ENCODE data around the gene ZPBP. TPM values are rescaled to one million over a fixed set of nuclear protein-coding genes. Genes with fewer than 3 reads are reported as not detected.

Gene ZPBP
- total RNA-seq, 6 experiments from 2014 or later, result not detected

GRCh38 chr7:50037086-50037485 is 56.0 kb downstream of the ZPBP start:
- intact Hi-C loops (cut with DNase I), result no loop called here
- no peak overlapping the region for H3K27ac ChIP-seq
- WGBS (ENCODE audit: insufficient coverage, low coverage, low lambda C conversion rate, missing lambda C conversion rate), result 61% methylated on average over 2 of the region's 2 CpGs
- H3K9me3 ChIP-seq, result no peaks in the 10 kb centered on the region
- DNase-seq, result no peak
- no peaks in the 10 kb centered on the region for H3K4me1 ChIP-seq
- no peaks in the 10 kb centered on the region for H3K27me3 ChIP-seq
- H3K36me3 ChIP-seq, result no peaks in the 10 kb centered on the region
- TF ChIP-seq POLR2A (IDR thresholded peaks at IDR 0.05) (no peak), CTCF (IDR thresholded peaks at IDR 0.05) (no peak)
- ATAC-seq, result no peak
- H3K4me3 ChIP-seq, result no peak overlapping the region

GRCh38 chr7:50022991-50023390 is 70.1 kb downstream of the ZPBP start:
- Histone ChIP-seq H3K36me3 (no peaks in the 10 kb centered on the region), H3K9me3 (no peaks in the 10 kb centered on the region), H3K4me3 (no peak overlapping the region), H3K27ac (no peak overlapping the region), H3K4me1 (no peaks in the 10 kb centered on the region), H3K27me3 (no peaks in the 10 kb centered on the region)
- intact Hi-C loops (cut with DNase I), result no loop called here
- WGBS (ENCODE audit: insufficient coverage, low coverage, low lambda C conversion rate, missing lambda C conversion rate), result 53% methylated on average over 4 of the region's 4 CpGs
- ATAC-seq (no peak), DNase-seq (no peak)
- TF ChIP-seq CTCF (IDR thresholded peaks at IDR 0.05) (no peak), POLR2A (IDR thresholded peaks at IDR 0.05) (no peak)

- intact Hi-C loops (cut with DNase I), result no loop called here
- WGBS (ENCODE audit: insufficient coverage, low coverage, low lambda C conversion rate, missing lambda C conversion rate), result 47% methylated on average over 3 of the region's 3 CpGs
Measured at GRCh38 chr7:50022451-50022850, 70.6 kb downstream of the ZPBP start.

GRCh38 chr7:49995681-49996080 is 97.4 kb downstream of the ZPBP start:
- no peak for TF ChIP-seq CTCF (IDR thresholded peaks at IDR 0.05)
- no peak for TF ChIP-seq POLR2A (IDR thresholded peaks at IDR 0.05)
- Histone ChIP-seq H3K27ac (no peak overlapping the region), H3K4me3 (no peak overlapping the region), H3K4me1 (no peaks in the 10 kb centered on the region), H3K27me3 (no peaks in the 10 kb centered on the region), H3K9me3 (no peaks in the 10 kb centered on the region), H3K36me3 (no peaks in the 10 kb centered on the region)
- DNase-seq (no peak), ATAC-seq (no peak)
- WGBS (ENCODE audit: insufficient coverage, low coverage, low lambda C conversion rate, missing lambda C conversion rate), result 51% methylated on average over 6 of the region's 6 CpGs
- intact Hi-C loops (cut with DNase I), result no loop called here

More at GRCh38 chr7:50022451-50022850, 70.6 kb downstream of the ZPBP start:
- no peak overlapping the region for H3K4me3 ChIP-seq
- H3K9me3 ChIP-seq, result no peaks in the 10 kb centered on the region
- H3K36me3 ChIP-seq, result no peaks in the 10 kb centered on the region
- H3K27ac ChIP-seq, result no peak overlapping the region
- no peak for DNase-seq
- ATAC-seq, result no peak
- H3K4me1 ChIP-seq, result no peaks in the 10 kb centered on the region
- TF ChIP-seq POLR2A (IDR thresholded peaks at IDR 0.05), result no peak
- TF ChIP-seq CTCF (IDR thresholded peaks at IDR 0.05), result no peak
- H3K27me3 ChIP-seq, result no peaks in the 10 kb centered on the region

- TF ChIP-seq POLR2A (IDR thresholded peaks at IDR 0.05) (no peak), CTCF (IDR thresholded peaks at IDR 0.05) (no peak)
- ATAC-seq (no peak), DNase-seq (no peak)
- Histone ChIP-seq H3K4me1 (no peaks in the 10 kb centered on the region), H3K36me3 (no peaks in the 10 kb centered on the region), H3K27ac (no peak overlapping the region), H3K9me3 (no peaks in the 10 kb centered on the region), H3K27me3 (no peaks in the 10 kb centered on the region), H3K4me3 (no peak overlapping the region)
- intact Hi-C loops (cut with DNase I), result no loop called here
- WGBS (ENCODE audit: insufficient coverage, low coverage, low lambda C conversion rate, missing lambda C conversion rate), result 46% methylated on average over 3 of the region's 5 CpGs
Measured at GRCh38 chr7:49986191-49986590, 106.9 kb downstream of the ZPBP start.

All from right lobe of liver (tissue), 6 donors.